ENCODE results near the gene E2F7.

The E2F7 gene

GRCh38 chr12:77010691-77011548 is 54.4 kb downstream of the E2F7 start:
- DNase-seq: peak; percentile 94

- DNase-seq: no peak
Measured at GRCh38 chr12:77007476-77007875, 57.9 kb downstream of the E2F7 start.

GRCh38 chr12:77005611-77006098 is 59.7 kb downstream of the E2F7 start:
- DNase-seq: no peak

- no peak for DNase-seq
Measured at GRCh38 chr12:77003914-77004313, 61.5 kb downstream of the E2F7 start.

- DNase-seq: no peak
Measured at GRCh38 chr12:77003246-77003645, 62.1 kb downstream of the E2F7 start.

GRCh38 chr12:77002382-77002781 is 63.0 kb downstream of the E2F7 start:
- no peak for DNase-seq

GRCh38 chr12:77001276-77001675 is 64.1 kb downstream of the E2F7 start:
- DNase-seq: no peak

GRCh38 chr12:76998908-76999556 is 66.3 kb downstream of the E2F7 start:
- no peak for DNase-seq

GRCh38 chr12:76998386-76998785 is 67.0 kb downstream of the E2F7 start:
- no peak for DNase-seq

- no peak for DNase-seq
Measured at GRCh38 chr12:76997011-76997780, 68.2 kb downstream of the E2F7 start.

GRCh38 chr12:76990716-76991115 is 74.7 kb downstream of the E2F7 start:
- DNase-seq: no peak

GRCh38 chr12:76984566-76984965 is 80.8 kb downstream of the E2F7 start:
- no peak for DNase-seq

- no peak for DNase-seq
Measured at GRCh38 chr12:76983420-76983819, 81.9 kb downstream of the E2F7 start.

- DNase-seq: no peak
Measured at GRCh38 chr12:76980196-76980595, 85.2 kb downstream of the E2F7 start.

- DNase-seq: no peak
Measured at GRCh38 chr12:76976777-76977382, 88.5 kb downstream of the E2F7 start.

Measured in NCI-H1417 treated with DMSO at 0.1 percent for 48 hours (cell line).